Spleen (tissue), 11 donors: ENCODE measurements around the gene RSPH1. TPM values are rescaled to one million over a fixed set of nuclear protein-coding genes. Genes with fewer than 3 reads are reported as not detected.

ENCODE experiments used
- DNase-seq: peaks from one replicate; pipeline ENCODE4 v3.0.0-alpha.2; 2020
- H3K27ac ChIP-seq, 8 donors: fragments of 200-600 bp; sonication (generic) in 7 of 8; 1 replicate in 4 of 8; 2 replicates in 4 of 8; pipeline versions ENCODE4 v1.5.0 to v1.8.0; 2016 to 2021; ENCODE audit warnings: inconsistent platforms in 4 of 8, mild to moderate bottlenecking in 4 of 8, moderate library complexity in 1 of 8
- H3K27me3 ChIP-seq, 7 donors: fragments of 200-600 bp; sonication (generic) in 6 of 7; replicated peaks in 1 of 7; 1 replicate in 4 of 7; 2 replicates in 3 of 7; pipeline versions ENCODE4 v1.5.0 to v1.8.0; 2016 to 2021; ENCODE audit warnings: inconsistent platforms in 3 of 7, mild to moderate bottlenecking in 1 of 7
- H3K36me3 ChIP-seq, 6 donors: fragments of 200-600 bp; sonication (generic) in 5 of 6; 1 replicate in 4 of 6; 2 replicates in 2 of 6; pipeline versions ENCODE4 v1.5.0 to v1.8.0; 2016 to 2021; ENCODE audit warnings: inconsistent platforms in 2 of 6
- H3K4me1 ChIP-seq, 6 donors: fragments of 200-600 bp; sonication (generic) in 5 of 6; 1 replicate in 3 of 6; 2 replicates in 3 of 6; pipeline versions ENCODE4 v1.5.0 to v1.8.0; 2016 to 2021; ENCODE audit warnings: inconsistent platforms in 3 of 6
- H3K4me3 ChIP-seq, 8 donors: fragments of 200-600 bp; sonication (generic) in 7 of 8; 1 replicate in 4 of 8; 2 replicates in 4 of 8; pipeline versions ENCODE4 v1.5.0 to v1.8.0; 2016 to 2021; ENCODE audit warnings: inconsistent platforms in 4 of 8, mild to moderate bottlenecking in 4 of 8, moderate library complexity in 2 of 8
- H3K9me3 ChIP-seq, 8 donors: fragments of 200-600 bp; sonication (generic) in 7 of 8; 1 replicate in 4 of 8; 2 replicates in 4 of 8; pipeline versions ENCODE4 v1.5.0 to v1.8.0; 2016 to 2021; ENCODE audit warnings: inconsistent platforms in 4 of 8
- CTCF ChIP-seq, 11 experiments: fragments of 200-600 bp in 7 of 11; fragments of 450-650 bp in 4 of 11; sonication (generic) in 4 of 11; IDR thresholded peaks in 8 of 11; conservative IDR thresholded peaks in 3 of 11; 1 replicate in 7 of 11; 2 replicates in 4 of 11; pipeline versions ENCODE4 v1.4.0 to v1.8.0; 2016 to 2021; ENCODE audit warnings: antibody characterized with exemption in 11 of 11, inconsistent platforms in 4 of 11, mild to moderate bottlenecking in 1 of 11
- POLR2A ChIP-seq, 3 donors: fragments of 450-650 bp; IDR thresholded peaks; one replicate each; pipeline ENCODE4 v1.5.1; 2017; ENCODE audit warnings: antibody characterized with exemption in 3 of 3, mild to moderate bottlenecking in 1 of 3
- POLR2AphosphoS5 ChIP-seq, 3 donors: sonication (generic); formaldehyde crosslinking; IDR thresholded peaks; one replicate each; pipeline ENCODE4 v1.5.1; 2017; ENCODE audit warnings: antibody characterized with exemption in 3 of 3
- WGBS, 5 donors: extraction: QIAGEN DNeasy Blood & Tissue Kit in 3 of 5; methylation state at CpG; one replicate each; pipeline versions ENCODE4 v1.1.5 to v1.1.7; 2013 to 2018; 5-methylcytosine and 5-hydroxymethylcytosine counted together
- intact Hi-C: fragments of 100-400 bp; cut with DNase I; formaldehyde crosslinking; loops from one replicate; pipeline ENCODE4 v1.15.0; 2023; ENCODE audit warnings: low total_unique reads
- polyA plus RNA-seq, 3 donors: library from polyadenylated mRNA; stranded (reverse); fragments of 200-250 nt; gene quantifications; one replicate each; pipeline ENCODE4 v1.2.1, GENCODE V29; 2013
- total RNA-seq, 7 donors: library from RNA; depleted of rRNA in 3 of 7; stranded (reverse); fragments of >200 nt in 3 of 7; fragmentation: NEBNext Ultra II Directional in 4 of 7; extraction: Animal tissue kit (Norgen Biotek cat#: 25700) in 4 of 7; gene quantifications; one replicate each; pipeline versions ENCODE4 v1.1.0 to v1.2.1, GENCODE V29; 2016 to 2021
- donor health status: healthy with polysubstance abuse.
- donor health status: DM: no; HTN: no; CAD: no; lungs with moderate emphysema.
- donor health status: DM: no; HTN: no; CAD: no.
- donor health status: Bipolar disorder and iron deficiency.
- donor health status: healthy.
- donor health status: DM: no; HTN: no; CAD: no.
- donor health status: DM: yes; HTN: yes; CAD: no.

The RSPH1 gene
- total and polyA plus RNA-seq, 10 donors = 0.10 to 0.35 (median 0.26) TPM; not detected in 5

- H3K4me1 ChIP-seq = peaks cover 3 to 72% (median 55%) of the 10 kb centered on the region in 6 donors
- no peaks in the 10 kb centered on the region for H3K27me3 ChIP-seq
- no peaks in the 10 kb centered on the region for H3K36me3 ChIP-seq
- no peak for DNase-seq
- no peak overlapping the region for H3K4me3 ChIP-seq
- intact Hi-C loops = loop anchor here (10.0 kb wide), 1 partner anchor 53 kb away; the partner anchor contains the start of gene SLC37A1
- 57 to 64% (median 60%) methylated on average over 9 to 10 of the region's 10 CpGs for WGBS, 5 donors
- H3K9me3 ChIP-seq = no peaks in the 10 kb centered on the region
- no peak overlapping the region for H3K27ac ChIP-seq
- TF ChIP-seq POLR2A (IDR thresholded peaks at IDR 0.05) (no peak), POLR2AphosphoS5 (IDR thresholded peaks at IDR 0.05) (no peak), CTCF (IDR thresholded peaks at IDR 0.05 in 8 of 11, conservative IDR thresholded peaks at IDR 0.05 in 3 of 11) (no peak)
These were observed 33.8 kb downstream of the RSPH1 start for GRCh38 chr21:42461881-42462877.

DNA sequence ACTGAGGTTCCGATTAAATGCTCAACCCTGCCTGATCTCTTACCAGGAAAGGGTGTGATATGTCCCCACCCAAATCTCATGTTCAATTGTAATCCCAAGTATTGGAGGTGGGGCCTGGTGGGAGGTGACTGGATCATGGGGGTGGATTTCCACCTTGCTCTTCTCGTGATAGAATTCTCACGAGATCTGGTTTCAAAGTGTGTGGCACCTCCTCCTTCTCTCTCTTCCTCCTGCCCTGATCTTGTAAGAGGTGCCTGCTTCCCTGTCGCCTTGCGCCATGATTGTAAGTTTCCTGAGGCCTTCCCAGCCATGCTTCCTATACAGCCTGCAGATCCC lies 34.9 kb downstream of the RSPH1 start:
- WGBS, 5 donors = 57 to 79% (median 71%) methylated on average over 5 of the region's 5 CpGs
- TF ChIP-seq CTCF (IDR thresholded peaks at IDR 0.05 in 8 of 11, conservative IDR thresholded peaks at IDR 0.05 in 3 of 11) = no peak
- TF ChIP-seq POLR2A (IDR thresholded peaks at IDR 0.05) = no peak
- TF ChIP-seq POLR2AphosphoS5 (IDR thresholded peaks at IDR 0.05) = no peak
- intact Hi-C loops = loop anchor here (10.0 kb wide), 1 partner anchor 54 kb away; the partner anchor contains the start of gene SLC37A1
- peak overlapping the region in 1 of 8 donors; percentile 51 for H3K4me3 ChIP-seq
- no peak for DNase-seq
- H3K9me3 ChIP-seq = no peaks in the 10 kb centered on the region
- no peaks in the 10 kb centered on the region for H3K36me3 ChIP-seq
- peak overlapping the region in 2 of 8 donors; percentile 38 to 65 for H3K27ac ChIP-seq
- no peaks in the 10 kb centered on the region for H3K27me3 ChIP-seq
- peaks cover 3 to 65% (median 53%) of the 10 kb centered on the region in 6 donors for H3K4me1 ChIP-seq

DNA sequence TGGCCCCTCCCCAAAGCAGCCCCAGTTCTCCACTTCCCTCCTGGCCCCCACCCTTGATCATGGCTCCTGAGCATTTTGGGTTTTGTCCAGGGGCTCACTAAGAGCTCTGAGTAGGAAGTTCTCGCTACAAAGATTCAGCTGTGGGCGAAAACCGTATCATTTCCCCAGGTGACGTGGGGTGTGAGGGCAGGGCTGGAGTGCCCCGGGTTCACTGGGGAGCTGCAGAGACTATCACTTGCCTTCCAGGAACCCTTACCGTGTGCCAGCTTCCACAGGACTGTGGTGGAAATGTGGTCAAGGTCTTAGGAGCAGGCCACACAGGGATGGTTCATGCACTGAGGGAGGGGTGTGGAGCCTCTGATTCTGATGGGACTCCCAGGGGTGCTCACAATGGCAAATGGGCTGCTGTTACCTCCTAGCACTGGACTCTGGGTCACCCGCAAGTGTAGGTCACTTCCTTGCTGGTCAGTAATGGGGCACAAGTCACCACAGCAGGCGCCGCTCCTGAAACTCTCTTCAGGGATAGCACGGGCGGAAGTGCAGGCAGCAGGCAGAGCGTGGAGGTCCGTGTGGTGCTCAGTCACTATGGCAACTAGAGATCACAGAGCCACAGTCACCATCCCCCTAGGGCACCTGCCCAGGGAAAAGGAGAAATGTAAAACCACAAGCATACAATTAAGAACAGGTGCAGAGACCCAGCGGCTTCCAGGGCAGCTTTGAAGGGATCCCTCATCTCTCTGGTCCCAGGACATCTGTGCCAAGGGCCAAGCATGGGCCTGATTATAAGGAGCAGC lies 35.4 kb downstream of the RSPH1 start:
- peak overlapping the region in 4 of 8 donors; percentile 29 to 75 (median 61) for H3K27ac ChIP-seq
- H3K9me3 ChIP-seq = no peaks in the 10 kb centered on the region
- DNase-seq = peak; percentile 82
- peak overlapping the region in 2 of 8 donors; percentile 15 to 51 for H3K4me3 ChIP-seq
- no peaks in the 10 kb centered on the region for H3K27me3 ChIP-seq
- WGBS, 5 donors = 28 to 44% (median 37%) methylated on average over 7 to 14 of the region's 14 CpGs
- H3K36me3 ChIP-seq = no peaks in the 10 kb centered on the region
- peaks cover 3 to 60% (median 49%) of the 10 kb centered on the region in 6 donors for H3K4me1 ChIP-seq
- intact Hi-C loops = loop anchor here (10.0 kb wide), 1 partner anchor 54 kb away; the partner anchor contains the start of gene SLC37A1
- TF ChIP-seq POLR2AphosphoS5 (IDR thresholded peaks at IDR 0.05) (peak in 2 of 3 donors; percentile 74 to 87), CTCF (IDR thresholded peaks at IDR 0.05 in 8 of 11, conservative IDR thresholded peaks at IDR 0.05 in 3 of 11) (no peak), POLR2A (IDR thresholded peaks at IDR 0.05) (no peak)
